HEK293 (cell line): Measurements from ENCODE around the gene VIPR2.

Experiments used
- CTCF ChIA-PET: fragments of 350-600 bp; formaldehyde crosslinking; extraction: SDS; loops from one replicate; lab custom pipeline; 2021; ENCODE audit warnings: antibody characterized with exemption; lab: Yijun Ruan, JAX
- POLR2A ChIA-PET: fragments of 300-600 bp; formaldehyde crosslinking; extraction: SDS; loops from one replicate; lab custom pipeline; 2020; ENCODE audit warnings: antibody characterized with exemption, inconsistent platforms; lab: Yijun Ruan, JAX
- H3K27ac ChIP-seq: fragments of 200-500 bp; sonication (Bioruptor generic); 2 replicates; pipeline ENCODE4 v1.5.1; 2014; ENCODE audit warnings: low read depth, low read length, control low read depth, inconsistent platforms; ENCODE audit errors: extremely low read depth
- H3K36me3 ChIP-seq, 2 experiments: fragments of 200-500 bp in 1 of 2; sonication (Bioruptor generic) in 1 of 2; 1 replicate in 1 of 2; 2 replicates in 1 of 2; pipeline ENCODE4 v1.5.1; 2014 to 2017; ENCODE audit warnings: inconsistent platforms in 2 of 2, low read length in 2 of 2; ENCODE audit not compliant: control insufficient read depth in 2 of 2, insufficient read depth in 1 of 2
- H3K4me1 ChIP-seq: fragments of 200-500 bp; sonication (Bioruptor generic); 2 replicates; pipeline ENCODE4 v1.5.1; 2014; ENCODE audit warnings: mild to moderate bottlenecking, low read length, inconsistent platforms; ENCODE audit not compliant: control insufficient read depth, insufficient read depth
- H3K4me3 ChIP-seq: 2 replicates; pipeline ENCODE4 v1.5.1; 2011; ENCODE audit warnings: low read depth, mild to moderate bottlenecking, control low read depth, low read length, moderate library complexity
- H3K9me3 ChIP-seq: fragments of 200-500 bp; sonication (Bioruptor generic); 2 replicates; pipeline ENCODE4 v1.5.1; 2014; ENCODE audit warnings: low read depth, low read length, inconsistent platforms; ENCODE audit not compliant: control insufficient read depth, insufficient read depth
- HOXD13 ChIP-seq: sonication (generic); formaldehyde crosslinking; IDR thresholded peaks from 2 replicates; pipeline ENCODE4 v1.8.0; 2022; ENCODE audit warnings: missing genetic modification reagents, borderline replicate concordance
- KLF1 ChIP-seq: fragments of 450-650 bp; formaldehyde crosslinking; IDR thresholded peaks from 2 replicates; pipeline ENCODE4 v1.5.1; 2016; ENCODE audit warnings: missing biosample characterization, missing genetic modification characterization
- SCRT1 ChIP-seq: fragments of 450-650 bp; formaldehyde crosslinking; IDR thresholded peaks from 2 replicates; pipeline ENCODE4 v1.5.1; 2016; ENCODE audit warnings: missing biosample characterization, missing genetic modification characterization, borderline replicate concordance
- SP3 ChIP-seq: fragments of 450-650 bp; formaldehyde crosslinking; IDR thresholded peaks from 2 replicates; pipeline ENCODE4 v1.5.1; 2016; ENCODE audit warnings: missing biosample characterization, missing genetic modification characterization
- TCF7L2 ChIP-seq: IDR thresholded peaks from 2 replicates; pipeline ENCODE4 v1.6.1; 2011; ENCODE audit warnings: low read depth, mild to moderate bottlenecking, inconsistent platforms, low read length, moderate library complexity, borderline replicate concordance
- ZBTB21 ChIP-seq: fragments of 450-650 bp; formaldehyde crosslinking; IDR thresholded peaks from 2 replicates; pipeline ENCODE4 v1.5.1; 2017; ENCODE audit warnings: missing biosample characterization, missing genetic modification characterization
- ZBTB48 ChIP-seq: fragments of 450-650 bp; formaldehyde crosslinking; IDR thresholded peaks from 2 replicates; pipeline ENCODE4 v1.5.1; 2016; ENCODE audit warnings: missing biosample characterization, missing genetic modification characterization
- ZNF175 ChIP-seq: fragments of 450-650 bp; formaldehyde crosslinking; IDR thresholded peaks from 2 replicates; pipeline ENCODE4 v1.5.1; 2016; ENCODE audit warnings: missing biosample characterization, missing genetic modification characterization
- ZNF211 ChIP-seq: fragments of 450-650 bp; formaldehyde crosslinking; IDR thresholded peaks from 2 replicates; pipeline ENCODE4 v1.5.1; 2016; ENCODE audit warnings: low read depth, missing biosample characterization, missing genetic modification characterization
- ZNF214 ChIP-seq: fragments of 450-650 bp; formaldehyde crosslinking; IDR thresholded peaks from 2 replicates; pipeline ENCODE4 v1.5.1; 2017; ENCODE audit warnings: missing biosample characterization, mild to moderate bottlenecking, missing genetic modification characterization, borderline replicate concordance
- ZNF266 ChIP-seq: fragments of 450-650 bp; formaldehyde crosslinking; IDR thresholded peaks from 2 replicates; pipeline ENCODE4 v1.5.1; 2016; ENCODE audit warnings: missing biosample characterization, missing genetic modification characterization, low read depth
- ZNF404 ChIP-seq: fragments of 450-650 bp; formaldehyde crosslinking; IDR thresholded peaks from 2 replicates; pipeline ENCODE4 v1.5.1; 2017; ENCODE audit warnings: missing biosample characterization, missing genetic modification characterization
- ZNF521 ChIP-seq: fragments of 450-650 bp; formaldehyde crosslinking; IDR thresholded peaks from 2 replicates; pipeline ENCODE4 v1.5.1; 2017; ENCODE audit warnings: missing biosample characterization, mild to moderate bottlenecking, missing genetic modification characterization
- ZNF530 ChIP-seq: fragments of 450-650 bp; formaldehyde crosslinking; IDR thresholded peaks from 2 replicates; pipeline ENCODE4 v1.5.1; 2016; ENCODE audit warnings: low read depth, missing biosample characterization, missing genetic modification characterization
- ZNF624 ChIP-seq: fragments of 450-650 bp; formaldehyde crosslinking; IDR thresholded peaks from 2 replicates; pipeline ENCODE4 v1.5.1; 2017; ENCODE audit warnings: missing biosample characterization, missing genetic modification characterization
- TF ChIP-seq, protein P1 (sequence below): fragments of 450-650 bp; formaldehyde crosslinking; IDR thresholded peaks from 2 replicates; pipeline ENCODE4 v1.5.1; 2016; ENCODE audit warnings: missing biosample characterization, missing genetic modification characterization
- TF ChIP-seq, protein P2 (sequence below): fragments of 450-650 bp; IDR thresholded peaks from 2 replicates; pipeline ENCODE4 v1.5.1; 2018; ENCODE audit warnings: missing biosample characterization, mild to moderate bottlenecking, missing genetic modification characterization
- TF ChIP-seq, protein P3 (sequence below): fragments of 450-650 bp; formaldehyde crosslinking; IDR thresholded peaks from 2 replicates; pipeline ENCODE4 v1.5.1; 2016; ENCODE audit warnings: missing biosample characterization, missing genetic modification characterization
- TF ChIP-seq, protein P4 (sequence below): fragments of 450-650 bp; formaldehyde crosslinking; IDR thresholded peaks from 2 replicates; pipeline ENCODE4 v1.5.1; 2016; ENCODE audit warnings: missing biosample characterization, missing genetic modification characterization
- TF ChIP-seq, protein P5 (sequence below): fragments of 450-650 bp; formaldehyde crosslinking; IDR thresholded peaks from 2 replicates; pipeline ENCODE4 v1.5.0; 2017; ENCODE audit warnings: missing biosample characterization, missing genetic modification characterization, borderline replicate concordance

VIPR2 gene

DNA sequence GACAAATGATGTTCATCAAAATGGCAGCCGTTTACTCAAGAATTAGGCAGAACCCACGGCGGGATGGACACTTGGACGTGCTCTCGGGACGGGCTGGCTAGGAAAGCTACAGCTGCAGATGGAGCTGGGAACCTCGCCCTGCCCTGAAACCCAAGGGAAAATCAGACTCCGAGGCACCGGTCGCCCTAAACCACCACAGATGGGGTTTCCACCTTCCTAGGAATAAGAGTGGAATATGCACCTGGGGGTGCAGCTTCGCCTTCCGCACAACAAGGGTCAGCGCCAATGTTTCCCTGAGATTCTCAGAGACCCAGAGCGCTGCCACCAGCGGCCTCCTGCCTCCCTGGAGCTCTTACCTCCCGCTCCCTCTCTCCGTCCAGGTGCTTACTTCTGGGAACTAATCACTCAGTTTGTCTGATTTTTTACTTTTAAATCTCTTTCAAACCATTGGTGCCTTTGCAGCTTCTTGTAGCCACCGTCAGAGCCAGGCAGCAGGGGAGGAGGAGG lies 165.6 kb downstream of the VIPR2 start:
- Histone ChIP-seq H3K9me3 (no peaks in the 10 kb centered on the region), H3K36me3 (no peaks in the 10 kb centered on the region), H3K4me3 (no peak overlapping the region), H3K27ac (no peak overlapping the region), H3K4me1 (no peaks in the 10 kb centered on the region)
- ChIA-PET POLR2A (no interaction called here), CTCF (interaction anchor here (0.6 to 0.8 kb wide), 3 partner anchors 10 to 438 kb away, joined by 3 read pairs; no protein-coding TSS in a partner anchor)
- TF ChIP-seq ZNF266 = no peak
- TF ChIP-seq, protein P1, sequence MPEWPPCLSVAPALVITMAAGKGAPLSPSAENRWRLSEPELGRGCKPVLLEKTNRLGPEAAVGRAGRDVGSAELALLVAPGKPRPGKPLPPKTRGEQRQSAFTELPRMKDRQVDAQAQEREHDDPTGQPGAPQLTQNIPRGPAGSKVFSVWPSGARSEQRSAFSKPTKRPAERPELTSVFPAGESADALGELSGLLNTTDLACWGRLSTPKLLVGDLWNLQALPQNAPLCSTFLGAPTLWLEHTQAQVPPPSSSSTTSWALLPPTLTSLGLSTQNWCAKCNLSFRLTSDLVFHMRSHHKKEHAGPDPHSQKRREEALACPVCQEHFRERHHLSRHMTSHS (tag by site-specific recombination) = no peak
- TF ChIP-seq ZNF521 = no peak
- TF ChIP-seq ZNF214 (tag by site-specific recombination) = no peak
- no peak for TF ChIP-seq ZNF404
- no peak for TF ChIP-seq SP3 (tag by site-specific recombination)
- TF ChIP-seq ZNF211 (tag by site-specific recombination) = no peak
- TF ChIP-seq HOXD13 = no peak
- no peak for TF ChIP-seq ZBTB21 (tag by site-specific recombination)
- TF ChIP-seq, protein P2, sequence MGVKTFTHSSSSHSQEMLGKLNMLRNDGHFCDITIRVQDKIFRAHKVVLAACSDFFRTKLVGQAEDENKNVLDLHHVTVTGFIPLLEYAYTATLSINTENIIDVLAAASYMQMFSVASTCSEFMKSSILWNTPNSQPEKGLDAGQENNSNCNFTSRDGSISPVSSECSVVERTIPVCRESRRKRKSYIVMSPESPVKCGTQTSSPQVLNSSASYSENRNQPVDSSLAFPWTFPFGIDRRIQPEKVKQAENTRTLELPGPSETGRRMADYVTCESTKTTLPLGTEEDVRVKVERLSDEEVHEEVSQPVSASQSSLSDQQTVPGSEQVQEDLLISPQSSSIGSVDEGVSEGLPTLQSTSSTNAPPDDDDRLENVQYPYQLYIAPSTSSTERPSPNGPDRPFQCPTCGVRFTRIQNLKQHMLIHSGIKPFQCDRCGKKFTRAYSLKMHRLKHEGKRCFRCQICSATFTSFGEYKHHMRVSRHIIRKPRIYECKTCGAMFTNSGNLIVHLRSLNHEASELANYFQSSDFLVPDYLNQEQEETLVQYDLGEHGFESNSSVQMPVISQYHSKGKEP (tag by site-specific recombination) = no peak
- no peak for TF ChIP-seq ZNF530
- TF ChIP-seq, protein P3, sequence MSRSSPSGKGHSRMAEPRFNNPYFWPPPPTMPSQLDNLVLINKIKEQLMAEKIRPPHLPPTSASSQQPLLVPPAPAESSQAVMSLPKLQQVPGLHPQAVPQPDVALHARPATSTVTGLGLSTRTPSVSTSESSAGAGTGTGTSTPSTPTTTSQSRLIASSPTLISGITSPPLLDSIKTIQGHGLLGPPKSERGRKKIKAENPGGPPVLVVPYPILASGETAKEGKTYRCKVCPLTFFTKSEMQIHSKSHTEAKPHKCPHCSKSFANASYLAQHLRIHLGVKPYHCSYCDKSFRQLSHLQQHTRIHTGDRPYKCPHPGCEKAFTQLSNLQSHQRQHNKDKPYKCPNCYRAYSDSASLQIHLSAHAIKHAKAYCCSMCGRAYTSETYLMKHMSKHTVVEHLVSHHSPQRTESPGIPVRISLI (tag by site-specific recombination) = no peak
- TF ChIP-seq KLF1 (tag by site-specific recombination) = no peak
- no peak for TF ChIP-seq TCF7L2
- TF ChIP-seq, protein P4, sequence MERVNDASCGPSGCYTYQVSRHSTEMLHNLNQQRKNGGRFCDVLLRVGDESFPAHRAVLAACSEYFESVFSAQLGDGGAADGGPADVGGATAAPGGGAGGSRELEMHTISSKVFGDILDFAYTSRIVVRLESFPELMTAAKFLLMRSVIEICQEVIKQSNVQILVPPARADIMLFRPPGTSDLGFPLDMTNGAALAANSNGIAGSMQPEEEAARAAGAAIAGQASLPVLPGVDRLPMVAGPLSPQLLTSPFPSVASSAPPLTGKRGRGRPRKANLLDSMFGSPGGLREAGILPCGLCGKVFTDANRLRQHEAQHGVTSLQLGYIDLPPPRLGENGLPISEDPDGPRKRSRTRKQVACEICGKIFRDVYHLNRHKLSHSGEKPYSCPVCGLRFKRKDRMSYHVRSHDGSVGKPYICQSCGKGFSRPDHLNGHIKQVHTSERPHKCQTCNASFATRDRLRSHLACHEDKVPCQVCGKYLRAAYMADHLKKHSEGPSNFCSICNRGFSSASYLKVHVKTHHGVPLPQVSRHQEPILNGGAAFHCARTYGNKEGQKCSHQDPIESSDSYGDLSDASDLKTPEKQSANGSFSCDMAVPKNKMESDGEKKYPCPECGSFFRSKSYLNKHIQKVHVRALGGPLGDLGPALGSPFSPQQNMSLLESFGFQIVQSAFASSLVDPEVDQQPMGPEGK (tag by site-specific recombination) = no peak
- no peak for TF ChIP-seq ZNF175
- no peak for TF ChIP-seq ZBTB48
- no peak for TF ChIP-seq SCRT1
- TF ChIP-seq, protein P5, sequence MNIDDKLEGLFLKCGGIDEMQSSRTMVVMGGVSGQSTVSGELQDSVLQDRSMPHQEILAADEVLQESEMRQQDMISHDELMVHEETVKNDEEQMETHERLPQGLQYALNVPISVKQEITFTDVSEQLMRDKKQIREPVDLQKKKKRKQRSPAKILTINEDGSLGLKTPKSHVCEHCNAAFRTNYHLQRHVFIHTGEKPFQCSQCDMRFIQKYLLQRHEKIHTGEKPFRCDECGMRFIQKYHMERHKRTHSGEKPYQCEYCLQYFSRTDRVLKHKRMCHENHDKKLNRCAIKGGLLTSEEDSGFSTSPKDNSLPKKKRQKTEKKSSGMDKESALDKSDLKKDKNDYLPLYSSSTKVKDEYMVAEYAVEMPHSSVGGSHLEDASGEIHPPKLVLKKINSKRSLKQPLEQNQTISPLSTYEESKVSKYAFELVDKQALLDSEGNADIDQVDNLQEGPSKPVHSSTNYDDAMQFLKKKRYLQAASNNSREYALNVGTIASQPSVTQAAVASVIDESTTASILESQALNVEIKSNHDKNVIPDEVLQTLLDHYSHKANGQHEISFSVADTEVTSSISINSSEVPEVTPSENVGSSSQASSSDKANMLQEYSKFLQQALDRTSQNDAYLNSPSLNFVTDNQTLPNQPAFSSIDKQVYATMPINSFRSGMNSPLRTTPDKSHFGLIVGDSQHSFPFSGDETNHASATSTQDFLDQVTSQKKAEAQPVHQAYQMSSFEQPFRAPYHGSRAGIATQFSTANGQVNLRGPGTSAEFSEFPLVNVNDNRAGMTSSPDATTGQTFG (tag by site-specific recombination) = no peak
- TF ChIP-seq ZNF624 = no peak
